ENCODE data around the gene USP48.
"Not testable (repeated sequence)": the region's sequence is repeated elsewhere in the genome, so short reads cannot be mapped to it uniquely, and the experiment has no call there.

Gene USP48

GRCh38 chr1:21786640-21787039 is 3.7 kb upstream of the USP48 start:
- Histone ChIP-seq H3K4me2 (no peak overlapping the region), H3K27me3 (no peaks in the 10 kb centered on the region; the same call in 1 of the 2 replicates), H3K27ac (no peak overlapping the region), H3K9me3 (no peaks in the 10 kb centered on the region), H3K36me3 (no peaks in the 10 kb centered on the region), H3K4me3 (no peak overlapping the region), H3K9ac (no peak overlapping the region), H3K4me1 (peaks cover 12% of the 10 kb centered on the region), H4K20me1 (peaks cover 11% of the 10 kb centered on the region)
- no peak for TF ChIP-seq Cebpa-rat (IDR thresholded peaks at IDR 0.05)

- not testable (repeated sequence) for H3K27ac ChIP-seq, H3K27me3 ChIP-seq, H3K4me2 ChIP-seq, H3K36me3 ChIP-seq, H3K9ac ChIP-seq, H3K4me3 ChIP-seq, H3K9me3 ChIP-seq
- peaks cover 15% of the 10 kb centered on the region for H3K4me1 ChIP-seq
- peaks cover 19% of the 10 kb centered on the region for H4K20me1 ChIP-seq
Observed at GRCh38 chr1:21785764-21786163, 2.8 kb upstream of the USP48 start.

GRCh38 chr1:21783679-21784603 is 992 bp upstream of the USP48 start:
- 0 out of 2 replicates have a peak, but pooled peaks cover 3% of the 10 kb centered on the region for H3K9me3 ChIP-seq
- H4K20me1 ChIP-seq, result peaks cover 38% of the 10 kb centered on the region
- peaks cover 26% of the 10 kb centered on the region for H3K4me1 ChIP-seq
- peak overlapping the region; percentile 98 for H3K27ac ChIP-seq
- no peak for TF ChIP-seq Cebpa-rat (IDR thresholded peaks at IDR 0.05)
- H3K4me2 ChIP-seq, result peak overlapping the region; percentile 95
- H3K9ac ChIP-seq, result peak overlapping the region; percentile 99
- H3K27me3 ChIP-seq, result no peaks in the 10 kb centered on the region; the same call in 1 of the 2 replicates
- 0 out of 2 replicates have a peak, but pooled peaks cover 2% of the 10 kb centered on the region for H3K36me3 ChIP-seq
- peak overlapping the region; percentile 94 for H3K4me3 ChIP-seq

- Histone ChIP-seq H3K9ac (peak overlapping the region; percentile 99), H3K4me2 (peak overlapping the region; percentile 95), H3K27me3 (no peaks in the 10 kb centered on the region; the same call in 1 of the 2 replicates), H3K9me3 (peaks cover 18% of the 10 kb centered on the region), H3K4me3 (peak overlapping the region; percentile 94), H3K36me3 (peaks cover 13% of the 10 kb centered on the region), H3K4me1 (peaks cover 26% of the 10 kb centered on the region), H4K20me1 (peaks cover 53% of the 10 kb centered on the region), H3K27ac (peak overlapping the region; percentile 98)
- TF ChIP-seq Cebpa-rat (IDR thresholded peaks at IDR 0.05), result no peak
Observed at GRCh38 chr1:21782349-21782867, 541 bp downstream of the USP48 start.

- peak overlapping the region; percentile 98 for H3K27ac ChIP-seq
Observed at GRCh38 chr1:21781815-21782348, 1.1 kb downstream of the USP48 start.

GRCh38 chr1:21779613-21780521 is 3.1 kb downstream of the USP48 start:
- Histone ChIP-seq H3K4me3 (no peak overlapping the region), H3K9ac (no peak overlapping the region)

More at GRCh38 chr1:21781815-21782348, 1.1 kb downstream of the USP48 start:
- H4K20me1 ChIP-seq, result peaks cover 58% of the 10 kb centered on the region
- H3K4me1 ChIP-seq, result peaks cover 30% of the 10 kb centered on the region
- peak overlapping the region; percentile 99 for H3K9ac ChIP-seq
- TF ChIP-seq Cebpa-rat (IDR thresholded peaks at IDR 0.05), result no peak
- H3K36me3 ChIP-seq, result peaks cover 13% of the 10 kb centered on the region
- H3K9me3 ChIP-seq, result peaks cover 20% of the 10 kb centered on the region
- H3K4me2 ChIP-seq, result peak overlapping the region; percentile 95
- no peaks in the 10 kb centered on the region; the same call in 1 of the 2 replicates for H3K27me3 ChIP-seq
- peak overlapping the region; percentile 94 for H3K4me3 ChIP-seq

GRCh38 chr1:21778405-21778727 is 4.6 kb downstream of the USP48 start:
- H4K20me1 ChIP-seq, result peaks cover 93% of the 10 kb centered on the region
- TF ChIP-seq Cebpa-rat (IDR thresholded peaks at IDR 0.05), result no peak
- peaks cover 20% of the 10 kb centered on the region for H3K9me3 ChIP-seq
- no peak overlapping the region for H3K4me3 ChIP-seq
- H3K4me2 ChIP-seq, result no peak overlapping the region
- H3K36me3 ChIP-seq, result peaks cover 17% of the 10 kb centered on the region
- H3K4me1 ChIP-seq, result peaks cover 59% of the 10 kb centered on the region
- no peaks in the 10 kb centered on the region for H3K27me3 ChIP-seq
- no peak overlapping the region for H3K9ac ChIP-seq
- no peak overlapping the region for H3K27ac ChIP-seq

More at GRCh38 chr1:21779613-21780521, 3.1 kb downstream of the USP48 start:
- Histone ChIP-seq H3K4me2 (peak overlapping the region; percentile 95), H3K27ac (no peak overlapping the region), H3K36me3 (peaks cover 13% of the 10 kb centered on the region), H3K27me3 (no peaks in the 10 kb centered on the region), H3K9me3 (peaks cover 20% of the 10 kb centered on the region), H3K4me1 (peaks cover 51% of the 10 kb centered on the region), H4K20me1 (peaks cover 78% of the 10 kb centered on the region)
- no peak for TF ChIP-seq Cebpa-rat (IDR thresholded peaks at IDR 0.05)

- Histone ChIP-seq H3K4me1 (peaks cover 65% of the 10 kb centered on the region), H4K20me1 (peaks cover 98% of the 10 kb centered on the region), H3K36me3 (peaks cover 25% of the 10 kb centered on the region), H3K9me3 (peaks cover 26% of the 10 kb centered on the region)
- not testable (repeated sequence) for H3K27me3 ChIP-seq, H3K9ac ChIP-seq, H3K4me2 ChIP-seq, H3K27ac ChIP-seq, H3K4me3 ChIP-seq
Observed at GRCh38 chr1:21776925-21777324, 6.0 kb downstream of the USP48 start.

GRCh38 chr1:21775985-21776562 is 6.9 kb downstream of the USP48 start:
- Histone ChIP-seq H3K9ac (no peak overlapping the region), H3K36me3 (peaks cover 25% of the 10 kb centered on the region), H3K9me3 (peaks cover 26% of the 10 kb centered on the region), H4K20me1 (peaks cover 98% of the 10 kb centered on the region), H3K4me3 (no peak overlapping the region), H3K27me3 (no peaks in the 10 kb centered on the region), H3K4me1 (peaks cover 59% of the 10 kb centered on the region), H3K27ac (no peak overlapping the region), H3K4me2 (peak overlapping the region; percentile 55; the same call in 1 of the 2 replicates)
- no peak for TF ChIP-seq Cebpa-rat (IDR thresholded peaks at IDR 0.05)
